MV-4-11 (cell line): ENCODE results near the gene SMIM34.
"Not testable (repeated sequence)": the region's sequence is repeated elsewhere in the genome, so short reads cannot be mapped to it uniquely, and the experiment has no call there.

Experiments
- DNase-seq: peaks from one replicate; lab custom pipeline; 2025; lab: John Stamatoyannopoulos, UW

The SMIM34 gene, protein sequence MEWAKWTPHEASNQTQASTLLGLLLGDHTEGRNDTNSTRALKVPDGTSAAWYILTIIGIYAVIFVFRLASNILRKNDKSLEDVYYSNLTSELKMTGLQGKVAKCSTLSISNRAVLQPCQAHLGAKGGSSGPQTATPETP

GRCh38 chr21:34423805-34424204 lies at the start of gene SMIM34:
Gene SMIM34 (minus strand): TSS chr21:34423951. CDS start chr21:34423839, 112 bp downstream.
- not testable (repeated sequence) for DNase-seq

DNA sequence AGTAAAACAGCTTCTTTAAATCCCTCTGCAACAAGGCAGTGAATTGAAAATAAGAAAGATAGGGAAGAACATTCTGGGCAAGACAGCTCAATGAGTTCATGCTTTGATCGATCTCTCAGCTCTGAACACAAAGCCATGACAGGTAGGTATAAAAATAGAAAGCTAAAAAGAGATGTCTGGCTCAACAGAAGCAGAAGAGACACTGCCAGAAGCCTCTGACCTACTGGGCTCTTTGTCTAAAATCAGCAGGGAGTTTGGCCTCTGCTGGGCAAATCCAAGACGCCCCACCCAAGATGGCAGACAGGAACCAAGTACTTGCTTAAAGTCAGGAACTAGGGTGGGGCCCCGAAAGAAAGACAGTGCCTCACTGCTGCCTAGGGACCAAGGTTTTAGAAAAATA lies 43.6 kb upstream of the SMIM34 start:
- DNase-seq, result not testable (repeated sequence)

- DNase-seq, result not testable (repeated sequence)
These were observed 35.7 kb upstream of the SMIM34 start for GRCh38 chr21:34459426-34459825.

GRCh38 chr21:34458266-34458665 lies 34.5 kb upstream of the SMIM34 start:
- not testable (repeated sequence) for DNase-seq

GRCh38 chr21:34456180-34456579 lies 32.4 kb upstream of the SMIM34 start:
- DNase-seq, result not testable (repeated sequence)

DNA sequence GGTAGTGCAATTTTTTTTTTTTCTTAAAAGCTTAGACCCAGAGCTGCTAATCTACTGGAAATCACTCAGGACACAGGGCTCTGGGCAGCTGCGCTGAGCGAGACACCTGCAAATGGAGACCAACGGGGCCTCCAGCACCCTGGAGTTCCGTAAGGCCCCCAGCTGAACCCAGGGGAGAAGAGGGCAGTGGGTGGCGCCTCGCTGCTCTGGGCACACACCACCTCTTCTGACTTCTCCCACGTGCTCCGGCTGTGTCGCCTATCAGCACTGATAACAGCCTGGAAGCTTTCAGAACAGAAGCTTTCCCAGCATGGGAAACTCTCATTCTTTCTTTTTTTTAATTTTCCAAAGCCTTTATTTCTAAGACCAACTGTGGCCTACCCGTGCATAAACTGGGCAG lies 31.9 kb upstream of the SMIM34 start:
- not testable (repeated sequence) for DNase-seq

DNA sequence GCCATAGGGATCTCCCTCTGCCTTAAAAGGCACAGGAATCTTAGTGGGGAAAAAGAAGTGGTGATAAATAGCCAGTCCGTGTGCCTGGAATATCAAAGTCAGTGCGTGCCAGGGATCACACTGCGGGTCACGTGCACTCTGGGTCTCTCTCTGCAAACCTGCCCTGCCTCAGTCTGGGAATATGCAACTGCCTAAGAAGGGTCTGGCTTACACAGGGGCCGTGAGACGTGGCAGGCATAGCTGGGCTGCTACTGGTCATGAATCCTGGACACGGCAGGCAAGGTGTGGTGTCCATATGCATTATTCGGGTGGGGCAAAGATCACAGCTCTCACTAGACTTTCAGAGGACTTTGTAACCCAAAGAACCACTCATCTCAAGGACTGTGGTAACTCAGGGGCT lies 23.3 kb upstream of the SMIM34 start:
- DNase-seq, result not testable (repeated sequence)

DNA sequence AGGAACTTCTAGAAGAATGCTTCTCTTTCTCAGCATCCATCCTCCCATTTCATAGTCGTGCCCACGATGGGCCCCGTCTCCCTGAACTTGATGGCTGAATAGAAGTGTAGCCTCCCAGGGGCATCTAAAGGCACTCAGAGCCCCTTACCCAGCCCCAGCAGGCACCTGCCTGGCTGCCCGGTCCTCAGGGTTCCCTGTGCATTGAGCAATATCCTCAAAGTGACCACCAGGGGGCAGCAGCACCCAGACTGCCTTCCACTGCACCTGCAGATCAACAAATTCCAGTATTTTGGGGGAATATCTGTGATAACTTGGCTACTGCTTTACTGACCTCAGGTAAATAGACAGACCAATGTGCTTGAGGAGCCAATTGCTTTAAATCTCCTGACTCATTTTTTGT lies 19.7 kb upstream of the SMIM34 start:
- not testable (repeated sequence) for DNase-seq

GRCh38 chr21:34429710-34430109 lies 6.0 kb upstream of the SMIM34 start:
- not testable (repeated sequence) for DNase-seq

DNA sequence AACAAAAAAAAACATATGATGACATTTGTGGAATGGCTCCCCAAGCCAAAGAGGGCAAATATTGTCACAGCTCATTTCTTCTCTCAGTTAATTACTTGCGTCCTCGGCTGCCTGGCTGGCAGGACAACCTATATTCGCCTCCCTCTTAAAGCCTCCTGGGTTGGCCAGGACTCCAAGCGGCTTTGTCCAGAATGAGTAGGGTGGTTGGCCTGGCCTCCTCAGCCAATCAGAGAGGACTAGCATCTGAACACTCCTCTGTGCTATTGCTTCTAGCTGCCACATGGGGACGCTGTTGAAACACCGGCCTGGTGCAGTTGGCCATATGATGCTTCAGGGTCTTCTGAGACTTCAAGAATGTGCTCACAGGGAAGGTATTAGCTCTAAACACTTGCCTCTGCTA lies 4.7 kb upstream of the SMIM34 start:
- DNase-seq, result not testable (repeated sequence)

DNA sequence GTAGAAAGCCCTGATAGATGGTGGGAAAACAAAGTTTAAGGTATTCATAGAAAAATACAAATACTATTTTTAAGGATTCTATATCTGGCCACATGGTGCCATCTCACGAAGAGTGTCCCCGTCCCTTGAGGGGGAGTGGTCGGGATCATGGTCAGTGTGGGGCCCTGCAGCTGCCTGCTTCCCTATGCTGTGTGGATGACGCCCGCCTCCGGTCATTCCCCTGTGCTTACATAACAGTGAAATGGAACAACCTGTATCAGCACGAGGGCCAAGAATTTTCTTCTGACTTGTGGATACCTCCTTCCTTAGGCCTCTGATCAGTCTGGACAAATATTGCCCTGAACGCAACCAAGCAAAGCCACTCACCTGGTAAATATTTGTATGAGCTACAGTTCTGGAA lies 3.6 kb upstream of the SMIM34 start:
- not testable (repeated sequence) for DNase-seq

DNA sequence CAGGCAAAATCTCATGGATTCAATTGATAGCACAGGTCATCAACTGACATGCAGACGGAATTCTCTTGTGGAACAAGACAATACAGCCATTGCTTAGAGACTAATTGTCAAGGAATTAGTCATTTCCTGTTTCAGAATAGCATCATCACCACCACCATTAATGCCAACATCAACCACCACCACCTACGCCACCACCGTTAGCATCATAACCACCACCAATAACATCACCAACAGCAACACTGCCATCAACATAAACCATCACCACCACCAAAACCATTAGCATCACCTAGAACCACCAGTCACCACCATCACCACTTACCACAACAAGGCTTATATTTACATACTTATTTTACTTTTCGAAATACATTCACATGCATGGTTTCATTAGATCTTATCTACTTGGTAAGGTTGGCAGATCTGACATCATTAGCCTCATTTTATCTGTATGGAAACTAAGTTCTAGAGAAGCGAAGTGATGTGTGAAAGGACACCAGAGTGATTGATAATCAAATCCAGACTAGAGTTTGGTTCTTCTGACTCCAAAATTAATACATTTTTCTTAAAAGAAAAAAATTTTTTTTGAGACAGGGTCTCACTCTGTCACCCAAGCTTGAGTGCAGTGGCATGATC lies 6.2 kb downstream of the SMIM34 start:
- DNase-seq, result not testable (repeated sequence)

DNA sequence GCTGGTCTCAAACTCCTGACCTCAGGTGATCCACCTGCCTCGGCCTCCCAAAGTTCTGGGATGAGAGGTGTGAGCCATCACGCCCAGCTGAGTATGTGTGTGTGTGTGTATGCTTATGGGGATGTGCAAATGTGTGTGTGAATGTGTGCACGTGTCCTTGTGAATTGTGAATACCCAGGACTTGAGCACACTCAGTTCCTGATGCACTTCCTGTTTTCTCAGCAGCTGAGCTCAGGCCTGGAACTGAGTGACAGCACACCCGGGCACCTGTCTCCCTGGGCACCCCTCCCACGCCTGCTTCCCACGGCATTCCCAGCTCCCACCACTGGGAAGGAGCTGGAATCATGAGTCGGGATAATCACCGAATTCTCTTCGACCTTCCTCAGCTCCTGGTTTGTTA lies 16.5 kb downstream of the SMIM34 start:
- DNase-seq, result not testable (repeated sequence)

GRCh38 chr21:34406676-34407075 lies 17.1 kb downstream of the SMIM34 start:
- DNase-seq, result not testable (repeated sequence)

DNA sequence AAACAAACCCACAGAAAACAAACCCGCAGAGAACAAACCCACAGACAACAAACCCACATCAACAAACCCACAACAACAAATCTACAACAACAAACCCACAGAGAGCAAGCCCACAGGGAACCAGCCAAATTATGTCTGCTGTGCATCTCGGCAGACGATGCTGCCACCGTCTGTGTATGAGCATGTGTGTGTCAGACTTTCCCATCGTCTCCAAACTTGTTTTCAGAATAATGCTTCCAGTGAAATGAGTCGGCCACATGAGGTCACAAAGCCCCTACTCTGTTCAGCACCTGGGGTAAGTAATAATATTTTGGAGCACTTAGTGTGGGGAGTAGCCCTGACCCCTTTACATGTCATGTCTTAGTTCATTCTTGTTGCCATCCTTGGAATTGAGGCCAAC lies 17.6 kb downstream of the SMIM34 start:
- DNase-seq, result not testable (repeated sequence)

DNA sequence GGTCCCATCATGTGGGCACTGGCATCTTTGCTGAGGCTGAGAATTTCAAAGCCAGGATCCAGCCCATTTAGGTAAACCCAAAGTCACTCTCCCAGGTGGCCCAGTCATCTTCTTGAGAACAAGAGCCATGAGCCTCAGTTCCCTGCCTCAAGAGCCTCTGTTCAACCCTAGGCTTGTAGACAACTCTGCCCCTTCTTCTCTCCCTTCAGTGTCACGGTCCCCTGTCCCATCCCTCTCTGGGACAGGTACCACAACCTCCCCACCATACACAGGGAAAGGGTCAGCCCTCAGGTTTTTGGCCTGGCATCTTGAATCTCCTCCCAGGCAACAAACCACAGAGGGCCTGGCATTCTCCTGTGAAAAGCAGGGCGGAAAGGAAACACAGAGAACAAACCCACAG lies 18.1 kb downstream of the SMIM34 start:
- DNase-seq, result not testable (repeated sequence)

DNA sequence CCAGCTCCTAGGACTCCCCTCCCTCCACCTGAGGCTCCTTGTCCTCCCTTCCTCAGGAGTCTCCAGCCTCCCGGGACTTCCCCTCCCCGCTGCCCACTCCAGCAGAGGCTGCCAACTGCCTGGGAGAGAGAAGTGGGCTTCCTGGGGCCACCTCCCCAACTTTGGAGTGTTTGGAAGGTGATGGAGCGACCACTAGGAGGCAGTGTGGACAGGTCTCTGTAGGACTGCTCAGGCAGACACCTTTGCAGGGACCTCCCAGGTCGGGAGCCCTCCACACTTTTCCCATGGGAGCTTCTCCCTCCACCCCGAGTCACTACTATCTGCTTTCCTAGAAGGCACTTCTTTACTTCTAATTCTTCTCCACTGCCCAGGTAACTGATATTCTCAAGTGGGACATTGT lies 19.0 kb downstream of the SMIM34 start:
- DNase-seq, result not testable (repeated sequence)

DNA sequence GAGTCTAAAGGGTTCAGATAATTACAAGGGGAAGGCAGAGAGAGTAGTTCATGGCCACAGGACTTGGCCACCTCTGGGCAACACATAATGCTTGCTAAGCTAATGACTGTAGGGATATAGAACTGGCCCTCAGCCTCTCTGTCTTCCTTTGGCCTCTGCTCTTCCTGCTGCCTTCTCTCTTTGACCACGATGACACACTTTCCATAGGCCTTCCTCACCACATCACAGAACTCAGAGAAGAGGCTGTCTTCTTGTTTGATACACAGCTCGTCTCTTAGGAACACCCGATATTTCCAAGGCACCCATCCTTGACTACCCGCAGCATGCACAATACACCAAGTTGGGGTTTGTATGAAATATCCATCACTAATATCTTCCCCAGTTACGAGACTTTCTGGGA lies 23.2 kb downstream of the SMIM34 start:
- not testable (repeated sequence) for DNase-seq

DNA sequence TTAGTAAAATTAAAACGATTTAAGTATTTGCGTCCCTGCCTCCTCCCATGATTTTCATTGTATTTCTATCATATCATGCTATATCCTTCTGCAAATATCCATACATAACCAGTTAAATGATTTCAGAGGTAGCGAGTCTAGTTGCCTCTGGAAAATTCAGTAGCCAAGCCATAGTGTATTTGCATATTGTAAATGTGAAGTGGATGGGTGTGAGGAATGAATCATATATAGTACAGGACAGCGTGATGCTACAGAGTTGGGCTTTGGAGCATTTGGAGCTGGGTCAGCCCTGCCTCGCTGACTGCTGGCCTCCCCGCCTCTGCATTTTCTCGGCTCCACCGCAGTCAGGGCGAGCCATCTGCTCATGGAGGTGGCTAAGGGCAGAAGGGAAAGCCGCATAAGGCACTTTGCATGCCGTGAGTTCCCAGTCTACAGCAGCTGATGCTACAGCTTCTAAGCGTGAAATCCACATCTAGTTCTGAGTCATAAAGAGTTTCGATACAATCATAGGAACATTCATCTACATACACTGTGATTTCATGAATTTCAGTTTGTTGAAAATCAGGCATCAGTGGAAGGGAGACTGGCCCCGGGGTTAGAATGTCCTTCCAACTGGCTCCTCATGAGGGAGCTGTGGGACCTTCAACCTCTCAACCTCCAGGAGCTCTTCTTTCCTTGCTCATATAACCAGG lies 39.9 kb downstream of the SMIM34 start:
- DNase-seq, result not testable (repeated sequence)

DNA sequence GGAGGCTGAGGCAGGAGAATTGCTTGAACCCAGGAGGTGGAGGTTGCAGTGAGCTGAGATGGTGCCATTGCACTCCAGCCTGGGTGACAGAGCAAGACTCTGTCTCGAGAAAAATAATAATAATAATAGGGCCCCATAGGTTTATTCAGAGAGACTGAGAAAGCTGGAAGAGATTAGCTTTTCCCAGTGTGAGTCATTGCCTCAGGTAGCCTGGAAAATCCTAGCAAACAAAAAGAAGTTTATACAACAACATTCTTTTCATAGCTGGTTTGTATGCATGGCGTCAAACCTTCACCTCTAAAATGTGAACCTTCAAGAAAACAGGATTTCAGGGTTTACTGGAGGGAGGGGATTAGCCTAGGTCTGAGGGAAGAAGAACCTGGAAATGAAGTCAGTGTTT lies 40.6 kb downstream of the SMIM34 start:
- not testable (repeated sequence) for DNase-seq

GRCh38 chr21:34375619-34375972 lies 48.2 kb downstream of the SMIM34 start:
- DNase-seq, result not testable (repeated sequence)

GRCh38 chr21:34374940-34375618 lies 48.7 kb downstream of the SMIM34 start, which contains the start of gene SMIM11:
Gene SMIM11 (plus strand): TSS chr21:34375507. CDS start chr21:34379505, 3,998 bp downstream.
- not testable (repeated sequence) for DNase-seq

GRCh38 chr21:34374462-34374861 lies 49.3 kb downstream of the SMIM34 start:
- DNase-seq, result not testable (repeated sequence)
